K562 (cell line): ENCODE results near the gene ZSWIM8. TPM values are rescaled to one million over a fixed set of nuclear protein-coding genes. Genes with fewer than 3 reads are reported as not detected.

Experiments used
- ARNT ChIP-seq, 2 experiments: fragments of 450-650 bp; IDR thresholded peaks; 2 replicates each; pipeline ENCODE4 v1.6.1; 2016; ENCODE audit warnings: mild to moderate bottlenecking in 1 of 2
- BCOR ChIP-seq: fragments of 450-650 bp; IDR thresholded peaks from 2 replicates; pipeline ENCODE4 v1.6.1; 2016
- CTCFL ChIP-seq: IDR thresholded peaks from 2 replicates; pipeline ENCODE4 v1.6.1; 2011; ENCODE audit warnings: borderline replicate concordance, low read depth, mild to moderate bottlenecking, moderate library complexity, low read length; ENCODE audit not compliant: insufficient read depth, poor library complexity, severe bottlenecking
- GATAD2A ChIP-seq: fragments of 450-650 bp; IDR thresholded peaks from 2 replicates; pipeline ENCODE4 v1.6.1; 2017
- HDAC1 ChIP-seq, 2 experiments: fragments of 450-650 bp; IDR thresholded peaks; 2 replicates each; pipeline ENCODE4 v1.6.1; 2016 to 2017; ENCODE audit warnings: inconsistent platforms in 1 of 2, mild to moderate bottlenecking in 1 of 2, moderate library complexity in 1 of 2
- KDM2B ChIP-seq: fragments of 250-450 bp; sonication (Bioruptor Pico); IDR thresholded peaks from 2 replicates; pipeline ENCODE4 v1.8.0; 2021; ENCODE audit warnings: mild to moderate bottlenecking, moderate library complexity
- MLLT1 ChIP-seq, 2 experiments: fragments of 450-650 bp; IDR thresholded peaks; 2 replicates each; pipeline ENCODE4 v1.6.1; 2016
- PHF21A ChIP-seq: fragments of 450-650 bp; IDR thresholded peaks from 2 replicates; pipeline ENCODE4 v1.6.1; 2017; ENCODE audit warnings: low read depth, borderline replicate concordance
- TCF3 ChIP-seq: sonication (generic); formaldehyde crosslinking; IDR thresholded peaks from 2 replicates; pipeline ENCODE4 v1.4.0; 2020; ENCODE audit warnings: mild to moderate bottlenecking, missing genetic modification reagents
- TFAP4 ChIP-seq: sonication (generic); formaldehyde crosslinking; IDR thresholded peaks from 2 replicates; pipeline ENCODE4 v1.8.0; 2022; ENCODE audit warnings: missing genetic modification reagents, mild to moderate bottlenecking, moderate library complexity, borderline replicate concordance
- ZNF253 ChIP-seq: fragments of 250-450 bp; sonication (Bioruptor Pico); conservative IDR thresholded peaks from 2 replicates; pipeline ENCODE4 v1.6.1; 2021; ENCODE audit warnings: mild to moderate bottlenecking
- ZNF324 ChIP-seq: fragments of 250-450 bp; sonication (Bioruptor Pico); IDR thresholded peaks from 2 replicates; pipeline ENCODE4 v1.4.0; 2020; ENCODE audit warnings: mild to moderate bottlenecking
- ZNF561 ChIP-seq: fragments of 450-650 bp; formaldehyde crosslinking; conservative IDR thresholded peaks from 2 replicates; pipeline ENCODE4 v1.4.0; 2020; ENCODE audit warnings: mild to moderate bottlenecking, moderate library complexity
- polyA plus RNA-seq, 8 experiments: library from polyadenylated mRNA; depleted of rRNA in 4 of 8; stranded (reverse) in 5 of 8; unstranded in 3 of 8; fragments of >200 nt; fragmentation: Nextera tagmentation in 2 of 8; fragmentation: Illumina TruSeq in 1 of 8; extraction: Ambion mirVana in 2 of 8; extraction: Trizol in 1 of 8; gene quantifications; 2 replicates each; pipeline versions ENCODE4 v1.2.1 to v1.2.3, GENCODE V29; 2011 to 2014; ENCODE audit warnings: inconsistent platforms in 1 of 8, missing spikeins in 1 of 8
- total RNA-seq, 7 experiments: library from RNA; depleted of rRNA in 6 of 7; stranded (reverse); fragments of >200 nt in 6 of 7; fragmentation: Illumina TruSeq in 2 of 7; extraction: Trizol in 2 of 7; gene quantifications; 2 replicates each; pipeline versions ENCODE4 v1.2.1 to v1.2.3, GENCODE V29; 2011 to 2021; ENCODE audit warnings: low replicate concordance in 1 of 7
- TF ChIP-seq, protein P1 (sequence below): fragments of 250-450 bp; sonication (Bioruptor Pico); IDR thresholded peaks from 2 replicates; pipeline ENCODE4 v1.4.0; 2020; ENCODE audit warnings: mild to moderate bottlenecking, moderate library complexity
- TF ChIP-seq, protein P2 (sequence below): fragments of 450-650 bp; formaldehyde crosslinking; IDR thresholded peaks from 2 replicates; pipeline ENCODE4 v1.4.0; 2022; ENCODE audit warnings: missing genetic modification characterization
- TF ChIP-seq, protein P3 (sequence below), 2 experiments: fragments of 450-650 bp in 1 of 2; sonication (generic) in 1 of 2; formaldehyde crosslinking; conservative IDR thresholded peaks; 2 replicates each; pipeline versions ENCODE4 v1.4.0 to v1.8.1; 2020 to 2022; ENCODE audit warnings: mild to moderate bottlenecking in 1 of 2, missing genetic modification reagents in 1 of 2

ZSWIM8 gene
- total and polyA plus RNA-seq, 9 of the 15 experiments (the other 6 are each of a cell fraction or from before 2014, with no cell fraction given): 5.6 to 47.8 (median 26.7) TPM

DNA sequence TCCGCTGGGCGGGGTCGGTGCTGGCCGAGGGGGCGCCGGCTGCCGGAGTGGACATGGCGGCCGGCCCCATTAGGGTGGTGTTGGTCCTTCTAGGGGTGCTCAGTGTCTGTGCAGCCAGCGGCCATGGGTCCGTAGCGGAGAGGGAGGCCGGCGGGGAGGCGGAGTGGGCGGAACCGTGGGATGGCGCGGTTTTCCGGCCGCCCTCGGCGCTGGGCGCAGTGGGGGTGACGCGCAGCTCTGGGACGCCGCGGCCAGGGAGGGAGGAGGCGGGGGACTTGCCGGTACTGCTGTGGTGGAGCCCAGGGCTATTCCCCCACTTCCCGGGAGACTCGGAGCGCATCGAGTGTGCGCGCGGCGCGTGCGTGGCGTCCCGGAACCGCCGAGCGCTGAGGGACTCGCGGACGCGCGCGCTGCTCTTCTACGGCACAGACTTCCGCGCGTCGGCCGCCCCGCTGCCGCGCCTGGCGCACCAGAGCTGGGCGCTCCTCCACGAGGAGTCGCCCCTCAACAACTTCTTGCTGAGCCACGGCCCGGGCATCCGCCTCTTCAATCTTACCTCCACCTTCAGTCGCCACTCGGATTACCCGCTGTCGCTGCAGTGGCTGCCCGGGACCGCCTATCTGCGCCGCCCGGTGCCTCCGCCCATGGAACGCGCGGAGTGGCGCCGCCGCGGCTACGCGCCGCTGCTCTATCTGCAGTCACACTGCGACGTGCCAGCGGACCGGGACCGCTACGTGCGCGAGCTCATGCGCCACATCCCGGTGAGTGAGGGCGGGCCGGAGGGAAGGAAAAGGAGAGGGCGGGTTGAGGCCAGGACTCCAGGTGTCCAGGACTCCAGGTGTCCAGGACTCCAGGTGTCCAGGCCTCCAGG, 12.9 kb upstream of the ZSWIM8 start (continued):
- TF ChIP-seq GATAD2A: peak; percentile 74; the same call in 1 of the 2 replicates
- peak; percentile 37 to 63; a peak in 3 of 4 replicates for TF ChIP-seq MLLT1 (IDR thresholded peaks at IDR 0.05)
- peak; percentile 79 for TF ChIP-seq TFAP4
- peak in 1 of 2 experiments; percentile 90; a peak in 2 of 4 replicates for TF ChIP-seq HDAC1 (IDR thresholded peaks at IDR 0.05)
- TF ChIP-seq CTCFL: peak; percentile 27
- no peak; the same call in 1 of the 2 replicates for TF ChIP-seq TCF3 (CRISPR knock-in tag)
- no peak for TF ChIP-seq ARNT (IDR thresholded peaks at IDR 0.05)
- TF ChIP-seq ZNF253 (CRISPR knock-in tag): no peak
- TF ChIP-seq, protein P1, sequence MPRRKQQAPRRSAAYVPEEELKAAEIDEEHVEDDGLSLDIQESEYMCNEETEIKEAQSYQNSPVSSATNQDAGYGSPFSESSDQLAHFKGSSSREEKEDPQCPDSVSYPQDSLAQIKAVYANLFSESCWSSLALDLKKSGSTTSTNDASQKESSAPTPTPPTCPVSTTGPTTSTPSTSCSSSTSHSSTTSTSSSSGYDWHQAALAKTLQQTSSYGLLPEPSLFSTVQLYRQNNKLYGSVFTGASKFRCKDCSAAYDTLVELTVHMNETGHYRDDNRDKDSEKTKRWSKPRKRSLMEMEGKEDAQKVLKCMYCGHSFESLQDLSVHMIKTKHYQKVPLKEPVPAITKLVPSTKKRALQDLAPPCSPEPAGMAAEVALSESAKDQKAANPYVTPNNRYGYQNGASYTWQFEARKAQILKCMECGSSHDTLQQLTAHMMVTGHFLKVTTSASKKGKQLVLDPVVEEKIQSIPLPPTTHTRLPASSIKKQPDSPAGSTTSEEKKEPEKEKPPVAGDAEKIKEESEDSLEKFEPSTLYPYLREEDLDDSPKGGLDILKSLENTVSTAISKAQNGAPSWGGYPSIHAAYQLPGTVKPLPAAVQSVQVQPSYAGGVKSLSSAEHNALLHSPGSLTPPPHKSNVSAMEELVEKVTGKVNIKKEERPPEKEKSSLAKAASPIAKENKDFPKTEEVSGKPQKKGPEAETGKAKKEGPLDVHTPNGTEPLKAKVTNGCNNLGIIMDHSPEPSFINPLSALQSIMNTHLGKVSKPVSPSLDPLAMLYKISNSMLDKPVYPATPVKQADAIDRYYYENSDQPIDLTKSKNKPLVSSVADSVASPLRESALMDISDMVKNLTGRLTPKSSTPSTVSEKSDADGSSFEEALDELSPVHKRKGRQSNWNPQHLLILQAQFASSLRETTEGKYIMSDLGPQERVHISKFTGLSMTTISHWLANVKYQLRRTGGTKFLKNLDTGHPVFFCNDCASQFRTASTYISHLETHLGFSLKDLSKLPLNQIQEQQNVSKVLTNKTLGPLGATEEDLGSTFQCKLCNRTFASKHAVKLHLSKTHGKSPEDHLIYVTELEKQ (CRISPR knock-in tag): 0 out of 2 replicates have a peak, but pooled peaks have one; percentile 44
- TF ChIP-seq, protein P2, sequence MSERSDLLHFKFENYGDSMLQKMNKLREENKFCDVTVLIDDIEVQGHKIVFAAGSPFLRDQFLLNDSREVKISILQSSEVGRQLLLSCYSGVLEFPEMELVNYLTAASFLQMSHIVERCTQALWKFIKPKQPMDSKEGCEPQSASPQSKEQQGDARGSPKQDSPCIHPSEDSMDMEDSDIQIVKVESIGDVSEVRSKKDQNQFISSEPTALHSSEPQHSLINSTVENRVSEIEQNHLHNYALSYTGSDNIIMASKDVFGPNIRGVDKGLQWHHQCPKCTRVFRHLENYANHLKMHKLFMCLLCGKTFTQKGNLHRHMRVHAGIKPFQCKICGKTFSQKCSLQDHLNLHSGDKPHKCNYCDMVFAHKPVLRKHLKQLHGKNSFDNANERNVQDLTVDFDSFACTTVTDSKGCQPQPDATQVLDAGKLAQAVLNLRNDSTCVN (CRISPR knock-in tag): peak; percentile 93
- TF ChIP-seq ZNF561 (CRISPR knock-in tag): peak; percentile 42; the same call in 1 of the 2 replicates
- 0 out of 2 replicates have a peak, but pooled peaks have one; percentile 7 for TF ChIP-seq ZNF324
- TF ChIP-seq, protein P3, sequence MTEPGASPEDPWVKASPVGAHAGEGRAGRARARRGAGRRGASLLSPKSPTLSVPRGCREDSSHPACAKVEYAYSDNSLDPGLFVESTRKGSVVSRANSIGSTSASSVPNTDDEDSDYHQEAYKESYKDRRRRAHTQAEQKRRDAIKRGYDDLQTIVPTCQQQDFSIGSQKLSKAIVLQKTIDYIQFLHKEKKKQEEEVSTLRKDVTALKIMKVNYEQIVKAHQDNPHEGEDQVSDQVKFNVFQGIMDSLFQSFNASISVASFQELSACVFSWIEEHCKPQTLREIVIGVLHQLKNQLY (CRISPR knock-in tag; conservative IDR thresholded peaks at IDR 0.05): peak; percentile 12 to 77; a peak in 1 of 4 replicates
- peak; percentile 25 for TF ChIP-seq KDM2B
- peak; percentile 60; the same call in 1 of the 2 replicates for TF ChIP-seq PHF21A
- TF ChIP-seq BCOR: 0 out of 2 replicates have a peak, but pooled peaks have one; percentile 8
